ENCODE results near the gene DEFB118.
"Not testable (repeated sequence)": the region's sequence is repeated elsewhere in the genome, so short reads cannot be mapped to it uniquely, and the experiment has no call there.

Gene DEFB118

GRCh38 chr20:31368301-31368700 is at the start of gene DEFB118:
Gene DEFB118 (plus strand): TSS chr20:31368601. CDS start chr20:31368651, 50 bp downstream.
- DNase-seq, result no peak

- DNase-seq, result no peak
Measured at GRCh38 chr20:31322504-31322903, 45.9 kb upstream of the DEFB118 start.

- no peak for DNase-seq
Measured at GRCh38 chr20:31330893-31331292, 37.5 kb upstream of the DEFB118 start.

GRCh38 chr20:31341470-31341869 is 26.9 kb upstream of the DEFB118 start:
- DNase-seq, result no peak

- no peak for DNase-seq
Measured at GRCh38 chr20:31355981-31356380, 12.4 kb upstream of the DEFB118 start.

GRCh38 chr20:31363295-31363694 is 5.1 kb upstream of the DEFB118 start:
- DNase-seq, result no peak

GRCh38 chr20:31364272-31364671 is 4.1 kb upstream of the DEFB118 start:
- DNase-seq, result not testable (repeated sequence)

- DNase-seq, result no peak
Measured at GRCh38 chr20:31374346-31374745, 5.9 kb downstream of the DEFB118 start.

- no peak for DNase-seq
Measured at GRCh38 chr20:31390490-31390889, 22.1 kb downstream of the DEFB118 start, which contains the start of gene DEFB119. Gene DEFB119 (minus strand): TSS chr20:31390590. CDS start chr20:31390483, 107 bp downstream.

- DNase-seq, result no peak
Measured at GRCh38 chr20:31392836-31393235, 24.4 kb downstream of the DEFB118 start.

GRCh38 chr20:31394900-31395299 is 26.5 kb downstream of the DEFB118 start:
- no peak for DNase-seq

- no peak for DNase-seq
Measured at GRCh38 chr20:31403886-31404285, 35.5 kb downstream of the DEFB118 start.

GRCh38 chr20:31406115-31406514 is 37.7 kb downstream of the DEFB118 start, which contains the start of gene DEFB121:
Gene DEFB121 (minus strand): TSS chr20:31406215. CDS start chr20:31406152, 63 bp downstream.
- DNase-seq, result no peak

- DNase-seq, result no peak
Measured at GRCh38 chr20:31410011-31410410, 41.6 kb downstream of the DEFB118 start.

GRCh38 chr20:31414381-31414780 is 46.0 kb downstream of the DEFB118 start:
- no peak for DNase-seq

- DNase-seq, result no peak
Measured at GRCh38 chr20:31415653-31416052, 47.3 kb downstream of the DEFB118 start.

GRCh38 chr20:31418307-31418706 is 49.9 kb downstream of the DEFB118 start:
- no peak for DNase-seq

Measured in activated CD4-positive, alpha-beta T cell treated with anti-CD3 and anti-CD28 coated beads for 48 hours (primary cell).